Activated CD4-positive, alpha-beta T cell treated with anti-CD3 and anti-CD28 coated beads, Interleukin-10, Interleukin-2, amounts not matched to agents 100 ng/mL and 50 ng/mL, durations not matched to agents 16 hours and 8 hours (primary cell): ENCODE data around the gene TUBA3C.

Experiments used
- DNase-seq: peaks from one replicate; pipeline ENCODE4 v3.0.0-alpha.2; 2020

The TUBA3C gene

GRCh38 chr13:19159761-19160420, 21.7 kb downstream of the TUBA3C start:
- DNase-seq = no peak

- DNase-seq = no peak
These were observed 22.4 kb downstream of the TUBA3C start for GRCh38 chr13:19159181-19159580.

- no peak for DNase-seq
These were observed 23.0 kb downstream of the TUBA3C start for GRCh38 chr13:19158526-19159174.

- DNase-seq = no peak
These were observed 23.6 kb downstream of the TUBA3C start for GRCh38 chr13:19158006-19158405.

GRCh38 chr13:19157461-19157860, 24.2 kb downstream of the TUBA3C start:
- no peak for DNase-seq

- no peak for DNase-seq
These were observed 25.4 kb downstream of the TUBA3C start for GRCh38 chr13:19156013-19156825.

GRCh38 chr13:19155321-19155861, 26.2 kb downstream of the TUBA3C start:
- no peak for DNase-seq

GRCh38 chr13:19154843-19155242, 26.8 kb downstream of the TUBA3C start:
- DNase-seq = no peak

- DNase-seq = peak; percentile 4
These were observed 27.7 kb downstream of the TUBA3C start for GRCh38 chr13:19153782-19154450.

GRCh38 chr13:19152403-19152802, 29.2 kb downstream of the TUBA3C start:
- no peak for DNase-seq

GRCh38 chr13:19151581-19152263, 29.9 kb downstream of the TUBA3C start:
- no peak for DNase-seq

GRCh38 chr13:19150712-19151228, 30.9 kb downstream of the TUBA3C start:
- no peak for DNase-seq

GRCh38 chr13:19150226-19150625, 31.4 kb downstream of the TUBA3C start:
- DNase-seq = no peak

GRCh38 chr13:19148561-19148960, 33.1 kb downstream of the TUBA3C start:
- DNase-seq = no peak
